Measurements from ENCODE around the gene HS3ST5. TPM values are rescaled to one million over a fixed set of nuclear protein-coding genes. Genes with fewer than 3 reads are reported as not detected.

HS3ST5 gene
- total RNA-seq, 1 donor from 2014 or later = not detected

DNA sequence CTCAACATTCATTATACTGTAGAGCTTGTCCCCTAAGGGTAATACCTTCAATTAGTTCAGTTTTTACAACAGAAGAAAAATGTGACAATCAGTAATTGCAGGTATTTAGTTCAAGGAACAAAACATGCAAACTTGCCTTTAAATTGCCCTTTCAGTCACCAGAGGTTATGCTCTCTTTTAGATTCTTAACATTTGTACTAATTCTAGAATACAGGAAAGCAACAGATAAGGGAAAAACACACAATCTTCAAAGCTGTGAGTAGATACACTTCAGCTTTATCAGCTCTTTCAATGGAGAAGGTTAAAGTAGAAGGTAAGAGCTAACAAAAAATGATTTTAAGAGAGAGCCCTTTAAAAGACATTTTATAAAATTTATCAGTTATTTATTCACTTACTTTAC lies 173.1 kb downstream of the HS3ST5 start:
- POLR2A ChIA-PET = no interaction called here
- intact Hi-C loops (cut with micrococcal nuclease) = no loop called here
- TF ChIP-seq, protein P1, sequence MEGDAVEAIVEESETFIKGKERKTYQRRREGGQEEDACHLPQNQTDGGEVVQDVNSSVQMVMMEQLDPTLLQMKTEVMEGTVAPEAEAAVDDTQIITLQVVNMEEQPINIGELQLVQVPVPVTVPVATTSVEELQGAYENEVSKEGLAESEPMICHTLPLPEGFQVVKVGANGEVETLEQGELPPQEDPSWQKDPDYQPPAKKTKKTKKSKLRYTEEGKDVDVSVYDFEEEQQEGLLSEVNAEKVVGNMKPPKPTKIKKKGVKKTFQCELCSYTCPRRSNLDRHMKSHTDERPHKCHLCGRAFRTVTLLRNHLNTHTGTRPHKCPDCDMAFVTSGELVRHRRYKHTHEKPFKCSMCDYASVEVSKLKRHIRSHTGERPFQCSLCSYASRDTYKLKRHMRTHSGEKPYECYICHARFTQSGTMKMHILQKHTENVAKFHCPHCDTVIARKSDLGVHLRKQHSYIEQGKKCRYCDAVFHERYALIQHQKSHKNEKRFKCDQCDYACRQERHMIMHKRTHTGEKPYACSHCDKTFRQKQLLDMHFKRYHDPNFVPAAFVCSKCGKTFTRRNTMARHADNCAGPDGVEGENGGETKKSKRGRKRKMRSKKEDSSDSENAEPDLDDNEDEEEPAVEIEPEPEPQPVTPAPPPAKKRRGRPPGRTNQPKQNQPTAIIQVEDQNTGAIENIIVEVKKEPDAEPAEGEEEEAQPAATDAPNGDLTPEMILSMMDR (IDR thresholded peaks at IDR 0.05) = no peak
- Mint-ChIP-seq H3K4me1 (no peaks in the 10 kb centered on the region), H3K36me3 (ENCODE audit: low read depth) (no peaks in the 10 kb centered on the region), H3K27ac (no peak overlapping the region), H3K9me3 (no peaks in the 10 kb centered on the region), H3K27me3 (peaks cover 2% of the 10 kb centered on the region), H3K4me3 (no peak overlapping the region)
- ATAC-seq (ENCODE audit: low read depth) (no peak), DNase-seq (no peak)
- CTCF ChIA-PET = interaction anchor here (1.0 kb wide), 1 partner anchor 43 kb away, joined by 3 read pairs; no protein-coding TSS in a partner anchor

DNA sequence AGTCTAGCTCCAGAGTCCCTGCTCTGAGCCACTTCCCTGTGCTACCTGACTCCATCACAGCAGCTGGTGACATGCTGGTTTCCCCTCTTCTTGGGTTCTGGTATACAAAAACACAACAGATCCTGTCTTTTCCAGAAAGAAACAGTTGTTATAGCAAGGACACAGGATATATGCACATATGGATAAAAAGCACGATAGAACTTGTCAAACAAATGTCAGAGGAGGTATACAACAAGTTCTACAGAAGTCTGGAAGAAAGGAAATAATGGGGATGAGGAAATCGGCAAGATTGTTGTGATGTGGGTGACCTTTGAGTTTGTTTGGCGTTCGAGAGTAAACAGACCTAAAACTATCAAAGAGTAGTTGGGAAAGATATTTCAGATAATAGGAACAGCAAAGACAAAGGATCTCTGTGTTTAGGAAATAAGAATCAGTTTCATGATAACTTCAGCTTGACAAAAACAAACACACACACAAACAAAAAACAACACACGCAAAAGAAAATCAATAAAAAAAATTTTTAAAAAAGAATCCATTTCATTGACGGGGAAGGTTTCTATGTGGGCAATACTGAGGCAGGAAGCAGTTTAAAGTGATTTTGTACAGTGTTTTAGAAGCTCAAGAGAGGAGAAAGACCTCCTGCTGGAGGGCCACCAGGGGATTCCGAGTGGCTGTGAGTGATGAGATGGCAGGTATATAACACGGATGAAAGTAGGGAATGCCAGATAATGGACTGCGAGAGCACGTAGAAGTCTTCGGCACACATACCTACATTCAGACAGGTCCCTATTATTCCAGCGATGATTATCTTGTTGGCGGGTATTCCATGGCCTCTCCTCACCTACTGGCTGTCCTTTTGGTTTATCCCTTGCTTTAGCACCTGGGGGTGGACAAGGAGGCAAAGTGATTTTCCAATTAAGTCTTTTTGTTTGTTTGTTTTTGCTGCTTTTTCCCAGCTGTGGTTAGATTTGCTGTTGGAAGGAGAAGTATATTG lies 174.9 kb downstream of the HS3ST5 start:
- H3K9me3 Mint-ChIP-seq = no peaks in the 10 kb centered on the region
- peaks cover 2% of the 10 kb centered on the region for H3K27me3 Mint-ChIP-seq
- no peak overlapping the region for H3K4me3 Mint-ChIP-seq
- no peaks in the 10 kb centered on the region for H3K36me3 Mint-ChIP-seq (ENCODE audit: low read depth)
- no peaks in the 10 kb centered on the region for H3K4me1 Mint-ChIP-seq
- DNase-seq (no peak), ATAC-seq (ENCODE audit: low read depth) (no peak)
- TF ChIP-seq, protein P1 (IDR thresholded peaks at IDR 0.05) = no peak
- no peak overlapping the region for H3K27ac Mint-ChIP-seq
- CTCF ChIA-PET = no interaction called here
- POLR2A ChIA-PET = no interaction called here
- intact Hi-C loops (cut with micrococcal nuclease) = no loop called here

DNA sequence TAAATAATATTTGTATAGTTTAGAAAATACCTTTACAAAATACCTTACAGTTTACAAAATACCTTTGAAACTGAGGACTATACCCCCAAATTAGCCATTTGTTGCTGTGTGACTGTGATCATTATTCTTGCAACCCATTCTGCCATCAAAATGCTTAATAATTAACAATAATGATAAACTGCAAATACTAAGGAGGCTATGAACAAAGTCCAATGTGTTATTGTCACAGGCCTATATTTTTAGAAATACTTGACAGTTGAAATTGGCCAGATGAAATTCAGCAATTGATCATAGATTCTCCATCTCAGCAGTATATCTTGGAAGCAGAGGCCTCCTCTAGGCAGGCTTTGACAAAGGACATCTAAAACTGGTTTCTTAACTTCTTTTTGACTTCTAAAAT lies 178.6 kb downstream of the HS3ST5 start:
- CTCF ChIA-PET = no interaction called here

DNA sequence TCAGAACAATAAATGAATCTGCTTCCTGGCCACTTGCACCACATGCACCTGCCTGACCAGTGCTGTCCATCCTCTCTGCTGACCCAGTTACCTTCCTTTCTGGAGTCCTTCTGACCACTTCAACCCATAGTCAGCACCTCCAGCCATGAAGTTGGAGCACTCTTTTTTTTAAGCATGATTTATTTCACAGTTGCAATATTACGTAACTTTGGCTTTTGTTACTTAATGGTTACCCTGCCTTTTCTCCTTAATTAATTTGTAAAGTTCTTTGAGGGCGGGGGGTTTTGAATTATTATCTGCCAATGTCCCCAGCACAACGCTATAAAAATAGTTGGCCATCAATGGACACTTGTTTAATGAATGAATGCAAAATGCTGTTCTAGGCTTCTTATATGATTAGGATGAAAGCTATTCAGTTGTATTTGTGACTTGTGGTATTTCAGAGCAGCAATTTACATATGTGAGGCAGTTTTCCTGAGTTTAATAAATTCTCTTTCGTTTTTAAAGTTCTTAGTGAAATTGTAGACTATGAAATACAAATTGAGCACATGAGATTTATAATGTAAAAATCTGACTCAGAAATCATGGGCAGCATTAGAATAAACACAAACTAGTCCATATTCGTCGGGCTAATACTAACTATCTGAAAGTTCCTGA lies 180.0 kb downstream of the HS3ST5 start:
- POLR2A ChIA-PET = no interaction called here
- H3K27ac Mint-ChIP-seq = no peak overlapping the region
- no peak overlapping the region for H3K4me3 Mint-ChIP-seq
- CTCF ChIA-PET = no interaction called here
- DNase-seq (no peak), ATAC-seq (ENCODE audit: low read depth) (no peak)
- H3K4me1 Mint-ChIP-seq = no peaks in the 10 kb centered on the region
- no peaks in the 10 kb centered on the region for H3K9me3 Mint-ChIP-seq
- TF ChIP-seq, protein P1 (IDR thresholded peaks at IDR 0.05) = no peak
- no peaks in the 10 kb centered on the region for H3K27me3 Mint-ChIP-seq
- no peaks in the 10 kb centered on the region for H3K36me3 Mint-ChIP-seq (ENCODE audit: low read depth)
- intact Hi-C loops (cut with micrococcal nuclease) = no loop called here

More for the DNA sequence above, 178.6 kb downstream of the HS3ST5 start:
- Mint-ChIP-seq H3K27me3 (peaks cover under 1% of the 10 kb centered on the region), H3K36me3 (ENCODE audit: low read depth) (no peaks in the 10 kb centered on the region), H3K9me3 (no peaks in the 10 kb centered on the region), H3K4me3 (no peak overlapping the region), H3K4me1 (no peaks in the 10 kb centered on the region), H3K27ac (no peak overlapping the region)
- TF ChIP-seq, protein P1 (IDR thresholded peaks at IDR 0.05) = no peak
- DNase-seq = no peak
- intact Hi-C loops (cut with micrococcal nuclease) = no loop called here
- POLR2A ChIA-PET = no interaction called here
- no peak for ATAC-seq (ENCODE audit: low read depth)

DNA sequence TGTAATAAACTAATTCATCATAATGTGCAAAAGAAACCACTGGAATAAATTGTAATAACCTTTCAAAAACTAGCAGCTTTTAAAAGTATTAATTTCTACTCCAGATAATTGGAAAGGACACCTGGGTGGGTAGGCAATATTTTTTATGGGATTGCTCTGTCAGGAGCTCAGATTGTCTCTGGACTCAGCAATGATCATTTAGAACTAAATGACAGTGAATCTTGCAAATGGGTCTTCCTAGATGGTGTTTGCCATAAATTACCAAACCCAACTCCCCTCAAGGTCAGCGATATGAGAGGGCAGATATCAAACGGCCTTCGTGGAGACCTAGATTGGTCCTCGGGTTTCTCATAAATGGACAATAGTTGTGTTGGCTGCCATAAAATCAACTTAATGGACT lies 181.9 kb downstream of the HS3ST5 start:
- no peaks in the 10 kb centered on the region for H3K4me1 Mint-ChIP-seq
- intact Hi-C loops (cut with micrococcal nuclease) = no loop called here
- DNase-seq (no peak), ATAC-seq (ENCODE audit: low read depth) (no peak)
- H3K4me3 Mint-ChIP-seq = no peak overlapping the region
- H3K27me3 Mint-ChIP-seq = no peaks in the 10 kb centered on the region
- H3K9me3 Mint-ChIP-seq = no peaks in the 10 kb centered on the region
- no peaks in the 10 kb centered on the region for H3K36me3 Mint-ChIP-seq (ENCODE audit: low read depth)
- TF ChIP-seq, protein P1 (IDR thresholded peaks at IDR 0.05) = no peak
- ChIA-PET POLR2A (no interaction called here), CTCF (no interaction called here)
- H3K27ac Mint-ChIP-seq = no peak overlapping the region
